NB4 (cell line): ENCODE data around the gene CELA2B.
"Not testable (repeated sequence)": the region's sequence is repeated elsewhere in the genome, so short reads cannot be mapped to it uniquely, and the experiment has no call there.

ENCODE experiments used
- MYC ChIP-seq: IDR thresholded peaks from 2 replicates; pipeline ENCODE4 v1.6.1; 2011; ENCODE audit warnings: low read depth, low read length
- POLR2A ChIP-seq: IDR thresholded peaks from 2 replicates; pipeline ENCODE4 v1.6.1; 2011; ENCODE audit warnings: mild to moderate bottlenecking; ENCODE audit not compliant: insufficient read length; ENCODE audit errors: extremely low read depth
- TF ChIP-seq, protein P1 (sequence below): IDR thresholded peaks from one replicate; pipeline ENCODE4 v1.5.1; 2012; ENCODE audit warnings: low read depth, low read length

DNA sequence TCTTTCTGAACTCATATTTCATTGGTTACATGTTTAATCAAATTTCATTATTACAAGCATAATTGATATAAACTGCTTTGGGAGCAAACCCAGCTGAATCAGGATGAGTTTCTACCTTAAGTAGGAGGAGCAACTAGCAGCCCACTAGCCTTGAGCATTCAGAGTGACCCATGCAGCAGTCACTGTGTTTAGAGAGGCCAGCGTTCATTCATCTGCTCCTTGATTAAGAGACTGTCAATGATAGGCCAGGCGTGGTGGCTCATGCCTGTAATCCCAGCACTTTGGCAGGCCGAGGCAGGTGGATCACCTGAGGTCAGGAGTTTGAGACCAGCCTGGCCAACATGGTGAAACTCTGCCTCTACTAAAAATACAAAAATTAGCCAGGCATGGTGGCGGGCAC is 17.5 kb upstream of the CELA2B start:
- TF ChIP-seq, protein P1, sequence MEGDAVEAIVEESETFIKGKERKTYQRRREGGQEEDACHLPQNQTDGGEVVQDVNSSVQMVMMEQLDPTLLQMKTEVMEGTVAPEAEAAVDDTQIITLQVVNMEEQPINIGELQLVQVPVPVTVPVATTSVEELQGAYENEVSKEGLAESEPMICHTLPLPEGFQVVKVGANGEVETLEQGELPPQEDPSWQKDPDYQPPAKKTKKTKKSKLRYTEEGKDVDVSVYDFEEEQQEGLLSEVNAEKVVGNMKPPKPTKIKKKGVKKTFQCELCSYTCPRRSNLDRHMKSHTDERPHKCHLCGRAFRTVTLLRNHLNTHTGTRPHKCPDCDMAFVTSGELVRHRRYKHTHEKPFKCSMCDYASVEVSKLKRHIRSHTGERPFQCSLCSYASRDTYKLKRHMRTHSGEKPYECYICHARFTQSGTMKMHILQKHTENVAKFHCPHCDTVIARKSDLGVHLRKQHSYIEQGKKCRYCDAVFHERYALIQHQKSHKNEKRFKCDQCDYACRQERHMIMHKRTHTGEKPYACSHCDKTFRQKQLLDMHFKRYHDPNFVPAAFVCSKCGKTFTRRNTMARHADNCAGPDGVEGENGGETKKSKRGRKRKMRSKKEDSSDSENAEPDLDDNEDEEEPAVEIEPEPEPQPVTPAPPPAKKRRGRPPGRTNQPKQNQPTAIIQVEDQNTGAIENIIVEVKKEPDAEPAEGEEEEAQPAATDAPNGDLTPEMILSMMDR: not testable (repeated sequence)
- TF ChIP-seq POLR2A, MYC: not testable (repeated sequence)
